IPS-NIHi11 (cell line): ENCODE data around the gene ALPG.
"Not testable (repeated sequence)": the region's sequence is repeated elsewhere in the genome, so short reads cannot be mapped to it uniquely, and the experiment has no call there.

Experiments used
- DNase-seq: peaks from one replicate; pipeline ENCODE4 v3.0.0; 2012; ENCODE audit warnings: mixed read lengths, low spot score

Gene ALPG

GRCh38 chr2:232377319-232377718 lies 29.3 kb upstream of the ALPG start:
- DNase-seq = no peak

DNA sequence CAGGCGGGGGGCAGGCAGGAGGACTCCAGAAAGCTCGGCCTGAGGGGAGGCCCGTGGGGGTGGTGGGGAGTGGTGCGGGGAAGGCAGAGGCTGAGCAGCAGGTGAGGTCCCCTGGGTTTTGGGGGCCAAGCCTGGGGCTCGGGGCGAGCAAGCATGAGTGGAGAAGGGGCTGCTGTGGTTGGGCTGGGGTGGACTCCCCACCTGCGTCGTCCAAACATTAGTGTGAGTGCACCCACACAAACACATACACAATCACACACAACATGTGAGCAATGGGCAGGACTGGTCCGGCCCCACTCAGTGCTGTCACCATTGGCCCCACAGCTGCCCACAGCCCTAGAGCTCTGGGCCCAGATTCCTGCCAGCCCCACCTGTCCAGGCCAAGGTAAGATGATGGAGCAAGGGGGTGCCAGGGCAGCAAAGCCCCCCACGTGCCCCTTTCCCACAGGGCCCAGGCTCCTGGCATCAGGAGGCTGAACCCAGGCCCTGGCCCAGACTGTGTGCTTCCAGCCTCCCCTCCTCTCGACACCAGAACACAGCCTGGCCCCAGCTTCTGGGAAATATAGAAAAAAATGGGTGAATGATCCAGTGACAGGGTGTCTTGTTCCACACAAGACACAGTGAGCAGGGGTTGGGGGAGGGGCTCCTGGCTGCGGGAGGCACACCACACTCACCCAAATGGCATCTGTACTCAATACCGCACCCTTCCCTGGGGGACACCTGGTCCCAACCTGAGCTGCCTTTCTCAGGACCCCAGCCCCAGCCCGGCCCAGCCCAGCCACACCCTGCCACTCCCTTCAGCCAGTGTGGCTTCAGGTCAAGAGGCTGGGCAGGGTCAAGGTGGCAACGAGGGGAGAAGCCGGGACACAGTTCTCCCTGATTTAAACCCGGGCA lies 28.6 kb upstream of the ALPG start:
- peak; percentile 5 for DNase-seq

DNA sequence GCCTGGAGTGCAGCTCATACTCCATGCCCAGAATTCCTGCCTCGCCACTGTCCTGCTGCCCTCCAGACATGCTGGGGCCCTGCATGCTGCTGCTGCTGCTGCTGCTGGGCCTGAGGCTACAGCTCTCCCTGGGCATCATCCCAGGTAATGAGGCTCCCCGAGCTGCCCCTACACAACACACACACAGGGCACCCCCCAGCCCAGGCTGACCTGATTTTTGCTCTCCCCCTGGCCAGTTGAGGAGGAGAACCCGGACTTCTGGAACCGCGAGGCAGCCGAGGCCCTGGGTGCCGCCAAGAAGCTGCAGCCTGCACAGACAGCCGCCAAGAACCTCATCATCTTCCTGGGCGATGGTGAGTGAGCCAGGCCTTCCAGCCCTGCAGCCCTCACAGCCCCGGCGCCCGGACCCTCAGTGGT lies 27.9 kb upstream of the ALPG start, which contains the start of gene ALPP:
Gene ALPP (plus strand): TSS at position 17 of the 417 bp plus-strand sequence. CDS start 52 bp downstream, at position 69.
- DNase-seq = not testable (repeated sequence)

- DNase-seq = peak; percentile 7
Observed at GRCh38 chr2:232379610-232380590, 26.7 kb upstream of the ALPG start.

GRCh38 chr2:232381204-232382031 lies 25.2 kb upstream of the ALPG start:
- DNase-seq = not testable (repeated sequence)

DNA sequence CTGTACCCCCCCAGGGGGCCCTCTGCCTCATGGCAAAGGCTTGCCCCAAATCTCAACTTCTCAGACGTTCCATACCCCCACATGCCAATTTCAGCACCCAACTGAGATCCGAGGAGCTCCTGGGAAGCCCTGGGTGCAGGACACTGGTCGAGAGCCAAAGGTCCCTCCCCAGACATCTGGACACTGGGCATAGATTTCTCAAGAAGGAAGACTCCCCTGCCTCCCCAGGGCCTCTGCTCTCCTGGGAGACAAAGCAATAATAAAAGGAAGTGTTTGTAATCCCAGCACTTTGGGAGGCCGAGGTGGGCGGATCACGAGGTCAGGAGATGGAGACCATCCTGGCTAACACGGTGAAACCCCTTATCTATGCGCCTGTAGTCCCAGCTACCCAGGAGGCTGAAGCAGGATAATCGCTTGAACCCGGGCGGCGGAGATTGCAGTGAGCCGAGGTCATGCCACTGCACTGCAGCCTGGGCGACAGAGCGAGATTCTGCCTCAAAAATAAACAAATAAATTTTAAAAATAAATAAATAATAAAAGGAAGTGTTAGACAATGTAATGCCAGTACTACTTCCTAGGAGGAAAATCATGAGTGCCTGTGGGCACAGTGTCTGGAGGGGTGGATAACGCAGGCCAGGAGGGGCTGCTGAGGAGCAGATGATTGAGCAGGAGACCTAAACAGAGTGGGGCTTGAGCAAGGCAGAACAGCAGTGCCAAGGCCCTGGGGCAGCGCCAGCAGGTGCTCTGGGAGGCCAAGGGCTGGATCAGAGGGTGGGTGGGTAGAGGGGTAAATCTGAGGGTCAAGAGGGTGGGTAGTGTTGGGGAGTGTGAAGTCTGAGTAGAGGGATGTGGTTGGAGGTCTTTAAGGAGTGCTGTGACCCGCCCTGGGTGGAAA lies 24.1 kb upstream of the ALPG start:
- no peak for DNase-seq

GRCh38 chr2:232384466-232384865 lies 22.2 kb upstream of the ALPG start:
- no peak for DNase-seq

DNA sequence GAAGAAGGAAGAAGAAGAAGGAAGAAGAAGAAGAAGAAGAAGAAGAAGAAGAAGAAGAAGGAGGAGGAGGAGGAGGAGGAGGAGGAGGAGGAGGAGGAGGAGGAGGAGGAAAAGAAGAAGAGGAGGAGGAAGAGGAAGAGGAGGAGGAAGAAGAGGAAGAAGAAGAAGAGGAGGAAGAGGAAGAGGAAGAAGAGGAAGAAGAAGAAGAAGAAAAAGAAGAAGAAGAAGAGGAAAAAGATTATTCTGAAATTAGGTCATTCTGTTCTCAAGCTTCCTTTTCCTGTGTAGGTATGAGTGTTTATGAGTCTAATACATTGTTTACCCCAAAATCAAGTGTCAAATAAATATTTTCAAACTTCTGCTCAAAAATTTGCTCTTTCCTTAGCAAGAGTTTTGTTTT lies 21.6 kb upstream of the ALPG start:
- not testable (repeated sequence) for DNase-seq

DNA sequence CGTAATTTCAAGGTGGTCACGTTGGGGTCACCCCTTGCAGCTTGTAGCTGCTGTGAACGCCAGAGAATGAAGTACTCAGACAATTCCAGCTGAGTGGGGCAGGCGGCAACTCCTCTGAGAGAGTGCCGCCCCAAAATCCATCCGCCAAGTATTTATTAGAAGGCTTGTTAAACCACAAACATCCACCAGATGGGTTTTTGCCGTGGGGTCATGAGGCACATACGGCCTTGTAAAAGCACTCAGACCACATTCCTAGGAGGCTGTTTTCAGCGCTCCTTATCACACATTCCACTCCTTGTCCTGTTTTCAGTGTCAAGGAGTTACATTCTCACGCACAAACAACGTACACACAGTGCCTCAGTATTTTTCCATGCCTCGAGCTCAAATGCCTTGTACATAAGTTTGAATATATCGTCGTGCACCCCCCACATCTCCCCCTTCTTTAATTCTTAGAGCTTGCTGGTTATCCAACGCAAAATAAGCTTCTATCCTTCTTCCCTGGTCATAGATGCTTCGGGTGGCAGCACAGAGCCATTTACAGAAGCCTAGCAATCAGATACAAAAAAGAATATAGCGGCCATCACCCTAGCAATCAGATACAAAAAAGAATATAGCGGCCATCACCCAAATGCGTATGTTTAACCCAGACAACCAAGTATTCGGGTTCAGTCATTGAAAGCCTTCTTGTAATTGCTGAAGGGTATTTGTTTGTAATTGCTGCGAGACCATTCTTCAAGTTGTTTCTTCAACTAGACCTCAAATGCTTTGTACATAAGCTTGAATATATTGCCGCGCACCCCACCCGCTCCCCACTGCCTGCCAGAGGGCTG lies 20.8 kb upstream of the ALPG start:
- DNase-seq = no peak

- DNase-seq = no peak
Observed at GRCh38 chr2:232386490-232386739, 20.2 kb upstream of the ALPG start.

DNA sequence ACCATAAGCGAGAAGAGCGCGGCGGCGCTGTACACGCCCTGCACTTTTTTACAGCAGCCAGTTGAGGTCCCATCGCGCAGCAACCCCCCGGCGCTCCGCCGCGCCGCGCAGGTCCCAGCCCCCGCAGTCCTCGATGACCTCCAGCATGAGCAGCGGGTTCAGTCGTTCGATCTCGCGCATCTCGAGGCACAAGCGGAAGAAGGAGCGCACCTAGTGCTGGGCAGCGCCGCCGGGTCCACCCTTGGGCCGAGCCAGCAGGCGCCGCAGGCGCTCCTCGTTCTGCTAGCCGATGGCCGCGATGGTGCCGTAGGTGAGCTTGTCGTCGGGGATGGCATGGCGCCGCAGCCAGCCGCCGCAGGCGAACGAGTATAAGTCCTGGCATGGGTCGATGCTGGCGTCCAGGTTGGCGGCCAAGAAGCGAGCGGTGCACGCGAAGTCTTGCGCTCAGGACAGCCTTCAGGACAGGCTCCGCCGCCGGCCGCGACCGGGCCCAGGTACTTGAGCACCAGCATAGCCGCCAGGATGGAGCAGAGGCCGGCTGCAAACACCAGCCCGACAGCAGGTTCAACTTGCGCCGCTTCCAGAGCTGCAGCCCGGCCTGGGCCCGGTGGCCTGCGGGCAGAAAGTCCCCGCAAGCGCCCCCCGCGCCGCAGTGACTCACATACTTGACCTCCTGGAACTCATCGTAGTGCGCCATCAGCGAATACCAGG lies 19.7 kb upstream of the ALPG start:
- DNase-seq = peak; percentile 23

DNA sequence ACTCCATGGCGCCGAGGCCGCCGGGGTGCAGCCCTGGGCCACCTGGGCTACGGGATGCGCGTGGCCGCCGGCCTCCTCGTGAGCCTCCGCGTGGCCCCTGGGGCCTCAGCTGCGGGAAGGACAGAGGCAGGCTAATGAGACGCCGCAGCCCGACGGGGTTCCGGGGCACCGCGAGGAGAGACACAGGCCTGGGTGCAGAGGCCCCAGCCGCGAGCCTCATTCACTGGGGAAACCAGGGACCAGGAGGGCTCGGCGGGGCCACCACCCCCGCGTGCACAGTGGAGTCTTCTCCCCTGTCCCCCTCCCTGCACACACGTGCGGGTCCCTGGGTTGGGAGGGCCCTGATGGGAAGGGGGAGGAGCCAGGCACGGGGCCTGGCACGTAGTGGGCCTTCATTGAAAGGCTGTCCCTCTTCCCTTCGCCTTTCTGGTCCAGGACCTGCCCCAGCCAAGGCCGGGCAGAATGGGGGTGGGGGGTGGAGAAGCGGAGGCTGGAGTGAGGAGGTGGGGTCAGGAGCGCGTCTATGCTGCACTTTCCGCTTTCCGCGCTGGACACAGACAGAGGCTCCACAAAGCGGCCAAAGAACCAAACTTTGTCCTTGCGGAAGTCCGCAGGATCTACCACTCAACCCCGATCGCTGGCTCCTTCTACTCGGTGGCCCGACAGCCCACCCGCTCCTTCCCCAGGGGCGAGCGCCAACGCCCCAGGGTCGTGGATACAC lies 19.0 kb upstream of the ALPG start:
- peak; percentile 46 for DNase-seq

GRCh38 chr2:232388324-232388891 lies 18.2 kb upstream of the ALPG start:
- peak; percentile 36 for DNase-seq

GRCh38 chr2:232389327-232389726 lies 17.3 kb upstream of the ALPG start:
- DNase-seq = no peak

GRCh38 chr2:232390661-232391060 lies 16.0 kb upstream of the ALPG start:
- DNase-seq = no peak

- DNase-seq = no peak
Observed at GRCh38 chr2:232393556-232393955, 13.1 kb upstream of the ALPG start.

- not testable (repeated sequence) for DNase-seq
Observed at GRCh38 chr2:232394431-232394830, 12.2 kb upstream of the ALPG start.

DNA sequence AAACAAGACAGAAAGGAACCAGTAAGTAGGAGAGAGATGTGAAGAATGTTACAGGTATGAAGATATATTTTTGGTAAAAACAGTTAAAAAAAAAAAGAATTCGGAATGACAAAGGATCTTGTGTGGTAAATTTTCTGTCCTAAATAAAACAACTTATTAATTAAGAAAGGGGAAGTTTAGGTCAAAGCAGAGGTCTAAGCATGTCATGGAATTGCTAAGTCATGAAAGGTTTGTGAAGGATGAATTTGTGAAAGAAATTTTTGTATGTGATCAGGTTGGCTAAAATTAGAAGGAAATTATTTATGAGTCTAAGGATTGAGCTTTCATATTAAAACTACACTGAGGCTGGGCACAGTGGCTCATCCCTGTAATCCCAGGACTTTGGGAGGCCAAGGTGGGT lies 11.1 kb upstream of the ALPG start:
- no peak for DNase-seq
